SU-DHL-6 (cell line): ENCODE measurements around the gene KCNJ9.

Experiments used
- EZH2phosphoT487 ChIP-seq: fragments of 200-600 bp; sonication (generic), shearing (Covaris generic); conservative IDR thresholded peaks from 2 replicates; pipeline ENCODE4 v1.6.1; 2018; ENCODE audit warnings: mild to moderate bottlenecking, antibody characterized with exemption, low read length, moderate library complexity, mixed read lengths
- TF ChIP-seq, protein P1 (sequence below): fragments of 200-600 bp; sonication (generic); IDR thresholded peaks from one replicate; pipeline ENCODE4 v1.5.1; 2017; ENCODE audit warnings: antibody characterized with exemption, mild to moderate bottlenecking, low read length, moderate library complexity; ENCODE audit not compliant: insufficient read depth, poor library complexity, severe bottlenecking

DNA sequence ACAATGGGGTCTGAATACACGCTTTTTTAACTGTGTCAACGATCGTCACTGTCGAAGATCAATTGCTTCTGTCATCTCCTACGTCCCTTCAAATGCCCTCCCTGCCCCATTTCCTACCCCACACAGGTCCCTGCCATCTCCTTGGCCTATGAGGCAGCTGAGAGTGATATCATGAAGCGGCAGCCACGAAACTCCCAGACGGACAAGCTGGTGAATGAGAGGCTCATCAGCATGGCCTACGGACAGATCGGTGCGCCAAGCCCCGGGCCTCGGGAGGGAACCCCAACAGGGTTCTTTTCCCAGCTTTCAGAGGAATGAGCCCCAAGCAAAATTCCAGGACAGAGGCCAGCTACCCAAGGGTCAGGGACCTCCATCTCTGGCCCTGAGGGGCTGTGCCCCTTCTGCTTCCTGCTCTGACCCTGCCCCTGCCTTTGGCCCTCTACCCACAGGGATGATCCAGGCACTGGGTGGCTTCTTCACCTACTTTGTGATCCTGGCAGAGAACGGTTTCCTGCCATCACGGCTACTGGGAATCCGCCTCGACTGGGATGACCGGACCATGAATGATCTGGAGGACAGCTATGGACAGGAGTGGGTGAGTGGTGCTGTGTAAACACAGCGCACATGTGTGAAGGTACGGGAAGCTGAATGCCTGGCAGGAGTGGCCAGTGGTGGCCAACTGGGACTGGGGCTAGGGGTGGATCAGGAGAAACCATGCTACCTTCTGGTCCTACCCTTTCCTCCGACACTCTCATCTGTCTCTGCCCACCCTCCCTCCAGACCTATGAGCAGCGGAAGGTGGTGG is 55.0 kb downstream of the KCNJ9 start:
- TF ChIP-seq, protein P1, sequence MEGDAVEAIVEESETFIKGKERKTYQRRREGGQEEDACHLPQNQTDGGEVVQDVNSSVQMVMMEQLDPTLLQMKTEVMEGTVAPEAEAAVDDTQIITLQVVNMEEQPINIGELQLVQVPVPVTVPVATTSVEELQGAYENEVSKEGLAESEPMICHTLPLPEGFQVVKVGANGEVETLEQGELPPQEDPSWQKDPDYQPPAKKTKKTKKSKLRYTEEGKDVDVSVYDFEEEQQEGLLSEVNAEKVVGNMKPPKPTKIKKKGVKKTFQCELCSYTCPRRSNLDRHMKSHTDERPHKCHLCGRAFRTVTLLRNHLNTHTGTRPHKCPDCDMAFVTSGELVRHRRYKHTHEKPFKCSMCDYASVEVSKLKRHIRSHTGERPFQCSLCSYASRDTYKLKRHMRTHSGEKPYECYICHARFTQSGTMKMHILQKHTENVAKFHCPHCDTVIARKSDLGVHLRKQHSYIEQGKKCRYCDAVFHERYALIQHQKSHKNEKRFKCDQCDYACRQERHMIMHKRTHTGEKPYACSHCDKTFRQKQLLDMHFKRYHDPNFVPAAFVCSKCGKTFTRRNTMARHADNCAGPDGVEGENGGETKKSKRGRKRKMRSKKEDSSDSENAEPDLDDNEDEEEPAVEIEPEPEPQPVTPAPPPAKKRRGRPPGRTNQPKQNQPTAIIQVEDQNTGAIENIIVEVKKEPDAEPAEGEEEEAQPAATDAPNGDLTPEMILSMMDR: no peak
- TF ChIP-seq EZH2phosphoT487: no peak
